Limb (tissue), 2 donors: ENCODE data around the gene SHISA7.
A peak's percentile ranks its signal among the peaks of the same experiment; 100 is the strongest.
"Not testable (repeated sequence)": the region's sequence is repeated elsewhere in the genome, so short reads cannot be mapped to it uniquely, and the experiment has no call there.

Source experiments
- DNase-seq, 2 donors: peaks; one replicate each; pipeline ENCODE4 v3.0.0-alpha.2; 2016; ENCODE audit errors: extremely low spot score in 2 of 2

The SHISA7 gene

DNA sequence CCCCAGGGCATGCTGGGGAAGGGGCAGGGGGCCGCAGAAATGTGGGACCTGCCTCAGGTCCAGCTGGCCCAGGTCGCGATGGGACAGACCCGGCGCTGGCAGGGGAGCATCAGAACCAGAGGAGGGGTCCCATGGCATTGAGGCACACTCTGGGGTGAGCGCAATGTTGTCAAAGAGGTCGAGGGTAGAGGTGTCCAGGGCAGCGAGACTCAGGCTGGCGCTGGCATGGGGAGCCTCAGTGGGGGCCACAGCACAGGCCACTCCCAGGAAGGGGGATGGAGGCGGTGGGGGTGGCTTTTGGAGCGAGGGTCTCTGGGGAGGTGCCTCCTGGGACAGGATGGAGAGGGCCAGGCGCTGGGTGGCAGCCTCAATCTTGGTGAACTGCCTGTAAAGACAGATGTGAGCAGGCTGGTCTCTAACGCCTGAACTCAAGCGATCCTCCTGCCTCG is 20.5 kb upstream of the SHISA7 start:
- DNase-seq = no peak

DNA sequence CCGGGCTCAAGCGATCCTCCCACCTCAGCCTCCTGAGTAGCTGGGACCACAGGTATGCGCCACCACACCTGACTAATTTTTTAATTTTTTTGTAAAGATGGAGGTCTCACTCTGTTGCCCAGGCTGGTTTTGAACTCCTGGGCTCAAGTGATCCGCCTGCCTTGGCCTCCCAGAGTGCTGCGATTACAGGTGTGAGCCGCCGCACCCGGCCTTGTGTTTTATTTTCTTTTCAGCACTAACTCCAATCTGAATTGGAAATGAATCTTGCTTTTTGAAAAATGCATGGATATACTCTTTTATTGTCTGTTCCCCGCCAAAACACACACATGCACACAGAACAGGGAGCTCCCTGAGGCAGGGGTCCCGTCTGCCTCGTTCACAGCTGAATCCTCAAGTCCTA is 19.6 kb upstream of the SHISA7 start:
- no peak for DNase-seq

DNA sequence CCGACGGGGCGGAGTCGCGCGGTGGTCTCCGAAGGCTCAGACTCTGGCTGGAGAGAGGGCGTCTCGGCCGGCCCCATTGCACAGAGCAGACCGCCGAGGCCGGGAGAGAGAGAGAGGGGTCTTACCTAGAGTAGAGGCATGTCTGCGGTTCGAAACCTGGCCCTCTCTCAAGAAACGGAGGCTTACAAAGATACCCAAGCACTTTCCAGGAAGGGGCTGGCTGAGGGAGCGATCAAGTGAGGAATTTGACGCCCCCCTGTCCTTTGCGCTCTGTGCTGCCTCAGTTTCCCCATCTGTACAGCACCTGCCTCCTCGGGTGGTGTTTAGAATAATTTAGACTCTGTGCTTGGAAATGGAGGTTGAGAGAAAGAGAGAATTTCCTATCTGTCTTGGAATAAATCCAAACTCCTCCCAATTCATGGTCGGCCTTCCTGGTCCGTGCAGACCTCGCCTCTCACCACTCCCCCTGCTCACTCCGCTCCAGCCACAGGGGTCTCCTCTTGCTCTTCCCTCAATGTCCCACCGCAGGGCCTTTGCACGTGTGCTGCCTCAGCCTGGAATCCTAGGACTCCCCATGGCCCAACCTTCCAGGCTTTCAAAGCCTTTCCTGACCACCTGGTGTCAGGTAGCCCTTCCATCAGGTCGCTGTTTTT is 19.0 kb upstream of the SHISA7 start:
- no peak for DNase-seq

DNA sequence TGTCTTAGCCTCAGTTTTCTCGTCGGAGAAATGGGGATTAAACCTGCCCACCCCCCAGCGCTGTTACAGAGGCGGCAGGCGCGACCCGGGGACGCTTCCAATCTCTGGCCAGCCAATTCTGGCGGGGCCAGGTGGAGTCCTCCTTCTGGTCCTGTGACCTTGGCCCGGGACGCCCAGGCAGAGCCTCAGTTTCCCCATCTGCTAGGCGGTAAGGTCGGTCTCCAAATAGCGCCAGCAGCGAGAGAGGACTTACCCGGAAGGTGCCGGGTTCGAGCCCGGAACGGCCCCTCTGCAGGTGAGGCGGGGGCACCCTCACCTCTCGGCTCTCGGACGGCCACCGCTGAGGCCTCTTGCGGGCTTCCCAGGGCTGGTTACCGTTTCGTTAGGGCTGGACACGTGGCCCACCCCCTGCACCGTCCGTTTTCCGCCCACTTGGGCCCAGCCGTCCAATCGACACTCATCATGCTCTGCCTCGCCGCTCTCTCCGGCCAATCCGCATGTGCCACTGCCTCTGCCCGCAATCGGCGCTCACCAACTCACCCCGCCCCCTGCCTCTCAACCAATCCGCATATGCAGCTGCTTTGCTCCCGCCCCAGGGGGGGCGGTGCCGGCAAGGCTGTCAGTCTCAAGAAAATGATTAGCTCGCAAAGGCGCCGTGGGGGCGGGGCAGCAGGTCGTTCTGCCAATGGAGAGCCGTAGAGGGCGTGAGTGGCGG is 18.3 kb upstream of the SHISA7 start, which contains the start of gene ISOC2:
Gene ISOC2 (minus strand): TSS at position 384 of the 715 bp plus-strand sequence. CDS start 5,156 bp downstream, outside the sequence.
- DNase-seq = peak; percentile 99 to 100

DNA sequence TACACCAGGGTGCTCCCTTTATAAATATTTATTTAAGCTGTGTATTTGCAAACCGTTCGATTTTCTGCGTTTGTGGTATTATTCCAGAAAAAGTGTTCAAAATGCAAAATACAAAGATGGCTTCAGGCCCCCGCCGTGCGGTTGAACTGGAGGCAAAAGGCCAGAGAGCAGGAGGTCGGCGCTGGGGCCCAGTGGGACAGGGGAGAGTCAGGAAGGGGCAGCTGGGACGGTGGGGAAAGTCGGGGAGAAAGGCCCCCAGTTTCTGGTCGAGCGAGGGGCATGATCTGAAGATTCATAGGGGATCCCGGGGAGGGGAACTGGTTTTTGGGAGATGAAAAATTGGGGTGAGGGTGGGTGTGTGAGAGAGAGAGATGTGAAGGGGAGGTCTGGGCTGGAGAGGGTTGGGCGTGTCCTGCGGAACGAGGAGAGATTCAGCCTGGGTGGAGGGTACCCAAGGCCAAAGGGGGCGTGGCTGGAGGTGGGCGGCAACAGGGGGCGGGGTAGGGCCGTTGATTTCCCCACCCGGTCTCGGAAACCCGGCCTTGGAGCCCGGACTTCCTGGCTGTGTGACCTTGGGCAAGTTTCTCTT is 17.7 kb upstream of the SHISA7 start:
- DNase-seq = peak; percentile 72 to 85

DNA sequence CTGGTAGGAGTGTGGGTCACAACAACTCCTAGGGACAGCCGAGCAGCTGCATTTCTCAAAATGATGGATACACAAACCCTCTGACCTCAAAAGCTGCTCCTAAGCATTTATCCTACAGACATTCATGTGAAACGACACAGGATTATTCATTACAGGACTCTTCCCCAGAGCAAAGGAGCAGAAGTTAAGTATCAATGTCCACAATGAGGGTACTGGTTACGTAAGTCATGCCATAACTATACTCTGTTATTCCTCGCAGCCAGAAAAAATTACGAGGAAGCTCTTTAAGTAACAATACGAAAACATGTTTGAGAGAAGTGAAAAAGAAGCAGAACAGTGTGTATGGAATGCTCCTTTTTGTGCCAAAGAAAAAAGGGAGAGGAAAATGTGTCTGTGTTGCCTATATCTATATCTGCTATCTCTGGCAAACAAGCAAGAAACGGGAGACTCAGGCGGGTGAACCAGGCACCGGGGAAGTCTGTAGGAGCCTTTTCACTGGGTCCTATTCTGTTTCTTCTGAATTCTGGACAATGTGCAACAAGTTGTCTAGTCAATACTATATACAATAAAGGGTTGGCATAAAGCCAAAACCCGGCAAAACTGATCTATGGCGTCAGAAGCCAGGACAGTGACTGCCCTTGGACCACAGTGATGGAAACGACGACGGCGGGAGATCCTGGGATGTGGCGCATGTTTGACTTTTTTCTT is 17.0 kb upstream of the SHISA7 start:
- DNase-seq = no peak

DNA sequence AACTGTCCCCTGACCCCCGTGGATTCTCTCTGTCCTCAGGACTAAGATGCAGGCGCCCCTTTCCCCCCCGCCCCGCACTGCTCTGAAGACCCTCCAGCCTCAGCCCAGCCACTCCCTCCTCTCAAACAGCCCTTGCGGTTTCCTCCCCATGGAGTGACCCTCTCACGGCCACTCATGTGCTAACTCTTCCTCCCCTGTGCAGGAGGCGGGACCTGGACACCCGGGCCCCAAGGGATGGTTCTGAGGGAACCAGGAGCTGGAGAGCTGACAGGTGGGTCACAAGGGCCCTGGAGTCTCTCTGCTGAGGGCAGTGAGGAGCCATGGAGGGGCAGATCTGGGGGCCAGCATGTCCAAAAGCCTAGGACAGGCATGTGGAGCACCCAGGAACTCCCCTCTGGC is 16.4 kb upstream of the SHISA7 start:
- DNase-seq = no peak

- DNase-seq = no peak
Measured at GRCh38 chr19:55457683-55458457, 14.8 kb upstream of the SHISA7 start.

DNA sequence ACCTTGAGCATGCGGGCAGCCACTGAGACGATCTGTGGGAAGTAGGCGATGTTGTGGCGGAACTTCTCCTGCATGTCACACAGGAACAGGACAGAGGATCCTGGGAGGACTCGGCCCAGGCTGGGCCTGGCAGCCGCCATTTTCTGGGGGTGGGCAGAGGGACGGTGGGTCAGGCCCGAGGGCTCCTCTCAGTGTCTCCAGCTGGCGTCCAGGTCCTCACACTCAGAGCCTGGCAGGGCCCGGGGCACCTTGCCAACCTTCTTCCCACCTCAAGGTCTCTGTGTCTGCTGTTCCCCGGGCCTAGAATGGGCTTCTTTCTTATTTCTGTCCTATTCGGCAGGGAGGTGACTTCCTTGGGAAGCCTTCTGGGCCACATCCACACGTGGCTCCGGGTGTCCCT is 13.2 kb upstream of the SHISA7 start:
- DNase-seq = no peak

GRCh38 chr19:55455576-55456235 is 12.6 kb upstream of the SHISA7 start:
- no peak for DNase-seq

DNA sequence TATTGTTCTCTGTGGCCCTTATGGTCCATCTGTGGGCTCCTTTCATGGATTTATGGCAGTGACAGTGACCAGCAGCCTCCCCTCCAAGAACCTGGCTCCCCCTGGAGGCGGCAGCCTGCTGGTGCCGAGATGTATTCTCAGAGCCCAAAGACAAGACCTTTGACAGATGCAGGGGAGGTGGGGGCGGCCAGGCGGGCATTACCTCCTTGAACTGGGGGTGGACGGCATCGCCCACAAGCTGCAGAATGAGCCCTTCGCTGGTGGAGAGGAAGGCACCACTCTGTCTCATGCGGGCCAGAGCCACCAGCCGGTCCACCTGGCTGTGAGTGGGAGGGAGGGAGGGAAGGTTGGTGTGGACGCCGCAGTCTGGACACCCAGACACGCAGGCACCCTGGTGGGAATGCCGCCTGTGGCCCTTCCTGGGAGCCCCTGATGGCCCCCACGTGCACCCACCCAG is 11.7 kb upstream of the SHISA7 start:
- DNase-seq = no peak

DNA sequence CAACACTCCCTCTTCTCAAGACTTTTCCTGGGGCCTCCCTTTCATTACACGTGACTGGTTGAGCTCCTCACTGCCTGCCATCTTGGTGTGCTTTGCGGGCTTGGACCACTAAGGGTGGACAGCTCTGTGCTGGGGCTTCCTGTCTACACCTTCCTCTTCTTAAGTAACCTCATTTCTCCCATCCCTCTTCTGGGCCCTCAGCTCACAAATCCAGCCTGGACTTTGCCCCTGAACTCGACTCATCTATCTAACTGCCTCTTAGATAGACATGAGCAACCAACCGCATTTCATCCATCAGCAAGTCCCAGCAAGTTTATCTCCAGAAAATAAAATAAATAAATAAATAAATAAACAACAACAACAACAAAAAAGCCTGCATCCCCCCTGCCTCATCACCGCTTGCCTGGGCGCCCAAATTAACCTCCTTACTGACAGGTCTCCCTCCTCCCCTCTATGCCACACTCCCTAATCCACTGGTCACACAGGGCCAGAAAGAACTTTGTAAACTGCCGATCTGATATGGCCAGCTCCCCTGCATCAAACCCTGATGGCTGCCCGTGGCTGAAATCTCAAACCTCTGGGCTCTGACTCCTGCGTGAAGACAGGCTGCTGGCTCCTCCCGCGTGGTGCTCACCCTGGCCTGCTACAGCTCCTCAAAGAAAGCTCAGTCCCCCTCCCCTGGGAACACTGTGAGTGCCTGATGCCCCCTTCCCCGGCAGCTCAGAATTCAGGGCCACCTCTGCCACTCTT is 10.6 kb upstream of the SHISA7 start:
- no peak for DNase-seq

- peak; percentile 92 to 97 for DNase-seq
Measured at GRCh38 chr19:55452749-55453346, 9.7 kb upstream of the SHISA7 start.

- peak in 1 of 2 donors; percentile 82 for DNase-seq
Measured at GRCh38 chr19:55451965-55452748, 9.1 kb upstream of the SHISA7 start.

DNA sequence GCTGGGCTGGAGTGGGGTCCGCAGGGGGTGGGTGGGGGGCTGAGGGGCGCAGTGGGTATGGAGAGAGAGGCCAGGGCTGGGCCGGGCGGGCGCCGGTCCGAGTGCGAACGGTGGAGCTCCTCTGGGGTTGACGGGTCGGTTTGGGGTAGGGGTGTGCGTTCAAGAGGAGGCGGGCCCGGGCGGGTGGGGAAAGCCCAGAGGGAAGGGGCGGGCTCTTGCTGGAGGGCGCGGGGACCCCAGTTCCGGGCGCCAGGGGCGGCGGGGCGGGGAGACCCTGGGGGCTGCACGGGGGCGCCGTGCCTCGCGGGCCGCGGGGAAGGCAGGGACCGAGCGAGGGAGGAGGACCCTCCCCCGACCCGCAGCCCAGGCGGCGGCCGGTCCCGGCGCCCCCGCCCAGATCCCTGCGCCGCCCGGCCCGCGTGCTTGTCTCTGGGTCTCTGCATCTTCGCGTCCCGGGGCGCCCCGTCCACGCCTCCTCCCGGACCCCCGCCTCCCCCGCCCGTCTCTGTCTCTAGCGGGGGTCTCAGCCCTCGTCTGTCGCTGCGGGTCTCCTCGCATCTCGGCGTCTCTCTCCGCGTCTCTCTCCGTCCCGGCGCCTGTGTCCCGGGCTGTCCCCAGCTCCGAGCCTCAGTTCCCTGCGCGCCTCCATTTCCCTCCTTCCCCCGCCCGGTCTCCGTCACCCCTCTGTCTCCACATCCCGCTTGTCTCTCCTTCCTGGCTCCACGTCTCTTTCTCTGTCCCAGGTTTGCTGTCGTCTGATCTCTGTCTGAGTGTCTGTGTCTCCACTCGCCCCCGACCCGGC is 8.3 kb upstream of the SHISA7 start:
- peak in 1 of 2 donors; percentile 65 for DNase-seq

DNA sequence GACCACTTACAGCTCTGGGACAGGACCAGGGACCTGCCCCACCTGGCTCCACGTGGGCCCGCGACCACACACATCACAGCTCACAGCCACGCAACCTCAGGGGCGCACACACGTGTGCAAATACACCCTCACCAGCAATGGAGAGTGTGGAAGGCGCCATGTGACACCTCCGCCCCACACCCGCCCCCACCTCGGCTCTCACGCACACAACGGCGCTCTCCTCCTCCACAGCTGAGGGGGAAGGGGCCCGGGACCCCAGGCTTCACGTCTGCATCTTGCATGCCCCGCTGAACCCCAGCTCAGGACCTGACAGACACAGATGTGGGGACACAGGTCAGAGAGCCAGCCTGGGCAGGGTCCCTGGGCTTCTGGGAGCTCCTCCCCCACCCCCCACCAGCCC is 6.4 kb upstream of the SHISA7 start:
- no peak for DNase-seq

GRCh38 chr19:55448175-55448490 is 5.0 kb upstream of the SHISA7 start:
- DNase-seq = not testable (repeated sequence)
